ENCODE data around the gene KIF2C.

DNA sequence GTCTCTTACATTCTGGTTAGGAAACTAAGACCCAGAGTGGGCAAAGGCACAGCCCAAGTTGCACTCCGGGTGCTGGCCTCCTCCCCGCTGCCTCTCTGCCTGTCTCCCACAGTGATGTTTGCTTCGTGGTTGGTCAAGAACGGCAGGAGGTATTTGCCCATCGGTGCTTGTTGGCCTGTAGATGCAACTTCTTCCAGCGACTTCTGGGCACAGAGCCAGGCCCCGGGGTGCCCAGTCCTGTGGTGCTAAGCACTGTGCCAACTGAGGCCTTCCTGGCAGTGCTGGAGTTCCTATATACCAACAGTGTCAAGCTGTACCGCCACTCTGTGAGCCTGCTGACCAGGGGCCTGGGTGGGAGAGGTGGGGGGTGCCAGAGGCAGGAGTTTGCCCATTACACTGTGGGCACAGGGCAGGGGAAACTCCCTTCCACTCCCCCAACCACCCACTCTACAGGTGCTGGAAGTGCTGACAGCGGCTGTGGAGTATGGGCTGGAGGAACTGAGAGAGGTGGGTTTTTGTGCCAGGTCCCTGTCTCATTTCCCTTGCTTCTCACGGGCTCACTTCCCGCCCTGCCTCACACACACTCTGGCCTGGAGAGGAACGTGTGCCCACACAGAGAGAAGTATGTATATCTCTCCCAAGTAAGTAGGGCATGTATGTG is 70.6 kb downstream of the KIF2C start:
- TF ChIP-seq, protein P1, sequence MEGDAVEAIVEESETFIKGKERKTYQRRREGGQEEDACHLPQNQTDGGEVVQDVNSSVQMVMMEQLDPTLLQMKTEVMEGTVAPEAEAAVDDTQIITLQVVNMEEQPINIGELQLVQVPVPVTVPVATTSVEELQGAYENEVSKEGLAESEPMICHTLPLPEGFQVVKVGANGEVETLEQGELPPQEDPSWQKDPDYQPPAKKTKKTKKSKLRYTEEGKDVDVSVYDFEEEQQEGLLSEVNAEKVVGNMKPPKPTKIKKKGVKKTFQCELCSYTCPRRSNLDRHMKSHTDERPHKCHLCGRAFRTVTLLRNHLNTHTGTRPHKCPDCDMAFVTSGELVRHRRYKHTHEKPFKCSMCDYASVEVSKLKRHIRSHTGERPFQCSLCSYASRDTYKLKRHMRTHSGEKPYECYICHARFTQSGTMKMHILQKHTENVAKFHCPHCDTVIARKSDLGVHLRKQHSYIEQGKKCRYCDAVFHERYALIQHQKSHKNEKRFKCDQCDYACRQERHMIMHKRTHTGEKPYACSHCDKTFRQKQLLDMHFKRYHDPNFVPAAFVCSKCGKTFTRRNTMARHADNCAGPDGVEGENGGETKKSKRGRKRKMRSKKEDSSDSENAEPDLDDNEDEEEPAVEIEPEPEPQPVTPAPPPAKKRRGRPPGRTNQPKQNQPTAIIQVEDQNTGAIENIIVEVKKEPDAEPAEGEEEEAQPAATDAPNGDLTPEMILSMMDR (conservative IDR thresholded peaks at IDR 0.05 in 1 of 2, IDR thresholded peaks at IDR 0.05 in 1 of 2; ENCODE audit: low read depth in 1 of 2, low read length in 2 of 2) = no peak
- no peak for TF ChIP-seq EZH2 (IDR thresholded peaks at IDR 0.05; ENCODE audit: low read length, missing control alignments)
